HEK293T (cell line): ENCODE results near the gene ATG7.

ENCODE experiments used
- CTCF ChIA-PET: fragments of 350-600 bp; formaldehyde crosslinking; extraction: SDS; loops from one replicate; lab custom pipeline; 2021; ENCODE audit warnings: antibody characterized with exemption, inconsistent platforms; lab: Yijun Ruan, JAX
- POLR2A ChIA-PET: fragments of 350-600 bp; formaldehyde crosslinking; extraction: SDS; loops from one replicate; lab custom pipeline; 2020; ENCODE audit warnings: antibody characterized with exemption, inconsistent platforms; lab: Yijun Ruan, JAX
- DNase-seq: peaks from one replicate; pipeline ENCODE4 v3.0.0; 2012; ENCODE audit warnings: mixed read lengths; ENCODE audit errors: extremely low spot score
- ARNT ChIP-seq: fragments of 450-650 bp; IDR thresholded peaks from 2 replicates; pipeline ENCODE4 v1.6.1; 2017; ENCODE audit warnings: mild to moderate bottlenecking
- BHLHE40 ChIP-seq: fragments of 450-650 bp; IDR thresholded peaks from 2 replicates; pipeline ENCODE4 v1.6.1; 2016; ENCODE audit warnings: mild to moderate bottlenecking, moderate library complexity, borderline replicate concordance
- CTBP1 ChIP-seq: fragments of 450-650 bp; IDR thresholded peaks from 2 replicates; pipeline ENCODE4 v1.6.1; 2016; ENCODE audit warnings: borderline replicate concordance
- ELF4 ChIP-seq: fragments of 450-650 bp; IDR thresholded peaks from 2 replicates; pipeline ENCODE4 v1.6.1; 2017; ENCODE audit warnings: antibody characterized with exemption
- FOXA1 ChIP-seq: fragments of 450-650 bp; IDR thresholded peaks from 2 replicates; pipeline ENCODE4 v1.6.1; 2016; ENCODE audit warnings: mild to moderate bottlenecking
- FOXK2 ChIP-seq: fragments of 450-650 bp; IDR thresholded peaks from 2 replicates; pipeline ENCODE4 v1.6.1; 2016; ENCODE audit warnings: mild to moderate bottlenecking
- FOXM1 ChIP-seq: fragments of 450-650 bp; IDR thresholded peaks from 2 replicates; pipeline ENCODE4 v1.6.1; 2017; ENCODE audit warnings: mild to moderate bottlenecking, borderline replicate concordance
- HDGF ChIP-seq: fragments of 450-650 bp; IDR thresholded peaks from 2 replicates; pipeline ENCODE4 v1.6.1; 2017; ENCODE audit warnings: antibody characterized with exemption, borderline replicate concordance
- L3MBTL2 ChIP-seq: fragments of 450-650 bp; conservative IDR thresholded peaks from 2 replicates; pipeline ENCODE4 v1.6.1; 2016; ENCODE audit warnings: mild to moderate bottlenecking
- LEF1 ChIP-seq: fragments of 450-650 bp; IDR thresholded peaks from 2 replicates; pipeline ENCODE4 v1.6.1; 2017; ENCODE audit warnings: mild to moderate bottlenecking, borderline replicate concordance
- NFRKB ChIP-seq: fragments of 450-650 bp; IDR thresholded peaks from 2 replicates; pipeline ENCODE4 v1.6.1; 2016; ENCODE audit warnings: mild to moderate bottlenecking, moderate library complexity
- PKNOX1 ChIP-seq: fragments of 450-650 bp; IDR thresholded peaks from 2 replicates; pipeline ENCODE4 v1.6.1; 2016
- SP1 ChIP-seq: fragments of 450-650 bp; IDR thresholded peaks from 2 replicates; pipeline ENCODE4 v1.6.1; 2017
- SUZ12 ChIP-seq: fragments of 450-650 bp; IDR thresholded peaks from 2 replicates; pipeline ENCODE4 v1.6.1; 2016; ENCODE audit warnings: mild to moderate bottlenecking
- TARDBP ChIP-seq: fragments of 450-650 bp; IDR thresholded peaks from 2 replicates; pipeline ENCODE4 v1.6.1; 2016
- ZNF384 ChIP-seq: fragments of 450-650 bp; IDR thresholded peaks from 2 replicates; pipeline ENCODE4 v1.6.1; 2016

Gene ATG7

GRCh38 chr3:11391174-11391879 lies 119.1 kb downstream of the ATG7 start:
- ChIA-PET CTCF (no interaction called here), POLR2A (no interaction called here)
- no peak for TF ChIP-seq ZNF384
- TF ChIP-seq ARNT = no peak
- TF ChIP-seq FOXM1 = no peak
- no peak for TF ChIP-seq LEF1
- DNase-seq = no peak

- POLR2A ChIA-PET = no interaction called here
- DNase-seq = no peak
- CTCF ChIA-PET = no interaction called here
- no peak for TF ChIP-seq BHLHE40
Measured at GRCh38 chr3:11392014-11392859, 120.0 kb downstream of the ATG7 start.

- no peak for DNase-seq
- TF ChIP-seq SUZ12 (no peak), BHLHE40 (no peak), SP1 (no peak)
- ChIA-PET CTCF (no interaction called here), POLR2A (no interaction called here)
Measured at GRCh38 chr3:11392860-11393114, 120.6 kb downstream of the ATG7 start.

GRCh38 chr3:11393401-11393800 lies 121.2 kb downstream of the ATG7 start:
- no peak for TF ChIP-seq HDGF
- TF ChIP-seq ARNT = no peak
- no peak for TF ChIP-seq ELF4
- TF ChIP-seq L3MBTL2 = no peak
- TF ChIP-seq FOXK2 = no peak
- no peak for TF ChIP-seq SUZ12
- no peak for TF ChIP-seq BHLHE40
- TF ChIP-seq LEF1 = no peak
- TF ChIP-seq FOXM1 = no peak
- TF ChIP-seq ZNF384 = no peak
- ChIA-PET POLR2A (no interaction called here), CTCF (interaction anchor here (0.7 kb wide), 1 partner anchor 212 kb away, joined by 3 read pairs; no protein-coding TSS in a partner anchor)
- no peak for DNase-seq

GRCh38 chr3:11394392-11394791 lies 122.2 kb downstream of the ATG7 start:
- no peak for DNase-seq
- TF ChIP-seq FOXK2 (no peak), FOXA1 (no peak), LEF1 (no peak), CTBP1 (no peak), NFRKB (no peak), PKNOX1 (no peak), ZNF384 (no peak), L3MBTL2 (no peak), FOXM1 (no peak), ELF4 (no peak), SP1 (no peak), SUZ12 (no peak), BHLHE40 (no peak), ARNT (no peak)
- CTCF ChIA-PET = no interaction called here
- POLR2A ChIA-PET = no interaction called here

GRCh38 chr3:11400213-11400612 lies 128.0 kb downstream of the ATG7 start:
- CTCF ChIA-PET = no interaction called here
- DNase-seq = no peak
- POLR2A ChIA-PET = no interaction called here
- no peak for TF ChIP-seq CTBP1
- TF ChIP-seq SUZ12 = no peak
- TF ChIP-seq LEF1 = no peak
- no peak for TF ChIP-seq FOXM1
- no peak for TF ChIP-seq TARDBP
- TF ChIP-seq L3MBTL2 = no peak
- no peak for TF ChIP-seq FOXA1
- TF ChIP-seq PKNOX1 = no peak
- TF ChIP-seq FOXK2 = no peak

GRCh38 chr3:11401434-11401833 lies 129.2 kb downstream of the ATG7 start:
- DNase-seq = no peak
- TF ChIP-seq ZNF384 (no peak), ELF4 (no peak), L3MBTL2 (no peak), BHLHE40 (no peak), SP1 (no peak), CTBP1 (no peak), SUZ12 (no peak), FOXA1 (no peak), FOXK2 (no peak), FOXM1 (no peak), HDGF (no peak), PKNOX1 (no peak), ARNT (no peak), LEF1 (no peak), TARDBP (no peak), NFRKB (no peak)
- ChIA-PET CTCF (interaction anchor here (0.6 kb wide), 1 partner anchor 52 kb away, joined by 4 read pairs; no protein-coding TSS in a partner anchor), POLR2A (no interaction called here)
